HPDE6-E6E7 (cell line): ENCODE data around the gene CISH.
A peak's percentile ranks its signal among the peaks of the same experiment; 100 is the strongest.

ENCODE experiments used
- DNase-seq: peaks from one replicate; pipeline ENCODE4 v3.0.0; 2011; ENCODE audit warnings: missing footprints; ENCODE audit errors: extremely low spot score

The CISH gene, protein sequence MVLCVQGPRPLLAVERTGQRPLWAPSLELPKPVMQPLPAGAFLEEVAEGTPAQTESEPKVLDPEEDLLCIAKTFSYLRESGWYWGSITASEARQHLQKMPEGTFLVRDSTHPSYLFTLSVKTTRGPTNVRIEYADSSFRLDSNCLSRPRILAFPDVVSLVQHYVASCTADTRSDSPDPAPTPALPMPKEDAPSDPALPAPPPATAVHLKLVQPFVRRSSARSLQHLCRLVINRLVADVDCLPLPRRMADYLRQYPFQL

DNA sequence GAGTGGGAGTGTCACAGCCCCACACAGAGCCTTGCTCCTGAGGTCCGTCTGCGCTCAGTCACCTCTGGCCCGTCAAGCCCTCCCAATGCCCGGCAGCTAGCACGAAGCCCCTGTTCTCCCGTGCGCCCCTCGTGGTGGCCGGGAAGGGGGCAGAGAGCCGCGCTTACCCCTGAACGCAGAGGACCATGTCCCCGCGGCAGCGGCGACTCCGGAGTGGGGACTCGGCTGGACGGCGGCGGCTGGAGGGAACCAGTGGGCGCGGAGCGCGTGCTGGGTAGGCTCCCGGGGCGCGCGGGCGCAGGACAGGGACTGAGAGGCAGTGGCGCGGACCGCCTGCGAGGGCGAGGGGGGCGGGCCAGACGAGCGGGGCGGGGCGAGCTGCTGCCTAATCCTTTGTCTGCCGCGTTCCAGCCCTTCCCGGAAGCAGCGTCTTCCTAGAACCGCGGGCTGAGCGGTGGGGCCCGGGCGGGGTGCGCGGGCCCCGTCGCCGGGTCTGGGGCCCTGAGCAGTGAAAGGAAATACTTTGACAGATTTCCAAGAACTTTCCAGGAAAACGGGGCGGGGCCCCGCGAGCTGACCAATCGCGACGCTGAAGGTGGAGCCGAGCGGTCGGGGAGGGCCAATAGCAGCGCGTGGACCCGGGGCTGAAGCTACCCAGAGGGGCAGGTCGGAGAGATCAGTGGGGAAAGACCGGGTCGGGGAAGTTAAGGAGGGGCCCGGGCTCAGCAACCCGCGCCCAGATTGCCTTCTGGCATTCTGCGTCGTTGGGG, at the start of gene CISH:
Gene CISH, minus strand, starts transcription at position 311 of the 770 bp plus-strand sequence. Its CDS starts 124 bp downstream, at position 187.
- peak; percentile 41 for DNase-seq

DNA sequence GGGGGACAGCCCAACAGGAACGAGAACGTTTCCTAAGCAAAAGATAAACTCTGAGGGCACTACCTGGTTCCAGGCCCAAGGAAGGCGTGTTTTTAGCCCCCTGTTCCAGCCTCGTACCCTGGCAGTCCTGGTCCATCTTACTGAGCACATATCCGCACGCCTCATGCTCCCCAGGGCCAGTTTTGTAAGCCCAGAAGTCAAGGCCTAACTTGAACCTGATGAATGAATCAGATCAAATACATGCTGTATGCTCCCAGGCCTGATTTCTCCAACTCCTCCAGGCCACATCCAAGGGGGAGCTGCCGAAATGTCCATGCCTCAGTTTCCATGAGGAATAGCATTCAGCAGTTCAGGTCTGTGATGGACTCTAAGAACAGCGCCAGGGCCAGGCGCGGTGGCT, 48.8 kb upstream of the CISH start:
- DNase-seq = no peak

DNA sequence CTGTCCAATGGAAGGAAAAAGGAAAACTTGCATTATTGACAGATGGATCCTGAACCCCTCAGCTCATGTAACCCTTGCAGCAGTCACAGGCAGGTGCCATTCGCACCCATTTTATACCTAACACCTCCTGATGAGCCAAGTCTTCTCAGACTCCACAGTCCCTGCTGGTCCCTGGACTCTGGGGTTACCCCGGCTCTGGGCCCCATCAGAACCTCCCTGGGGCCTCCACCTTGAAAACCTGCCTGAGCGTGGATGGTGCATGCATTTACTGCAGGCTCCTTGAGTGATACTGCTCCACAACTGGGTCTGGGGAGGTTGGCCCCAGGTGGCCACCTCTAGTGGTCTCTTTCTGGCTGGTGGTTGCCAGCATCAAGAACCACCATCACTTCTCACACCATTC, 47.3 kb upstream of the CISH start:
- no peak for DNase-seq

DNA sequence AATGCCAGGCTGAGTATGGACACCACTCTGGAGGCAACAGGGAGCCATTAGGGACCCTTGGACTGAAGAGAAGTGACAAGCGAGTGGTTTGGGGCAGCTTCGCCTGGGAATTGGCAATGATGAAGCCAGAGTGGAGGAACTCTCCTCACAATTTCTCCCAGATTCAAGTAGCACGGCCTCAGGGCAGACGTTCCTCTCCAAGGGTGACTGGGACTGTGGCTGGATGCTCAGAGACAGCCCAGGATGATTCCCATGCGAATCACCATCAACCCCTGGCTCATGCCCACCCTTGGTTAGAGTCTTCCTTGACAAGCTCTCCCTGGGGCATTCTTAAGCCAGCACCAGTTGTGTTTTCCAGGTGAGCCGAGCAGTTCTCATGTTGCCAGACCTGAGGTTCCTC, 46.8 kb upstream of the CISH start:
- no peak for DNase-seq

DNA sequence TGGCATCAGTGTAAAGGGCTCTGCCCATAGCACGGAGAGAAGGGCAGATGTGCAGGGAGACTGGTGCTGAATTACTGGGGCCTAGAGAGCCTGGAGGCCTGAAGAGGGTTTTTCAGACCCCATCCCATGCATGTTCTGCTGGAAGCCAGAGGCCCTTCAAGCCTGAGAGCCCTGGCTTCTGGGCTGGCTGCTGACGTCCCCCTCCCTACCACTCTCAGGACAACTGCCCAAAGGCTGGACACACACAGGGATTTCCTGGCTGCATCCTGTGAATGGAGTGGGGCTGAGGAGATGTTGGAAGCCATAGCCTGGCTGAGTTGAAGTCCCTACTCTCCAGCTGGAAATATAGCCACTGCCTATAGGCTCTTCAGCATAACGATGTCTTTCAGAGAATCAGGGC, 46.2 kb upstream of the CISH start:
- no peak for DNase-seq

DNA sequence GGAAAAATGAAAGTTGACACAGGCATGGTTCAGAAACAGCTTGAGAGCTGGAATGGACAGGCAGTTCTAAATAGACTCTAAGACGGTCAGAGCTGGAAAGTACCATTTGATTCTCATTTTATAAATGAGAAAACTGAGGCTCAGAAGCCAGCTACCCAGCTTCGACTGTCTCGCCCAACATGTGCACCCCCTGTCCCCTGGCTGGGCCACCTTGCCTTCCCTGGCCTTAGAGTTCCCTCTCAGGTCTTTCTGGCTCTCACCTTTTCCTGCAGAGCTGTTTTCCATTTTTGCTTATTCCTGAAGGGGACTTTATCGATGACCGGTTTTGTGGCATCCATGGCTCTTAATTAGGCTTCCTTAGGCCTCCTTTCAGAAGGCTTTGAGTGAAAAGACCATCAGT, 45.8 kb upstream of the CISH start:
- no peak for DNase-seq

DNA sequence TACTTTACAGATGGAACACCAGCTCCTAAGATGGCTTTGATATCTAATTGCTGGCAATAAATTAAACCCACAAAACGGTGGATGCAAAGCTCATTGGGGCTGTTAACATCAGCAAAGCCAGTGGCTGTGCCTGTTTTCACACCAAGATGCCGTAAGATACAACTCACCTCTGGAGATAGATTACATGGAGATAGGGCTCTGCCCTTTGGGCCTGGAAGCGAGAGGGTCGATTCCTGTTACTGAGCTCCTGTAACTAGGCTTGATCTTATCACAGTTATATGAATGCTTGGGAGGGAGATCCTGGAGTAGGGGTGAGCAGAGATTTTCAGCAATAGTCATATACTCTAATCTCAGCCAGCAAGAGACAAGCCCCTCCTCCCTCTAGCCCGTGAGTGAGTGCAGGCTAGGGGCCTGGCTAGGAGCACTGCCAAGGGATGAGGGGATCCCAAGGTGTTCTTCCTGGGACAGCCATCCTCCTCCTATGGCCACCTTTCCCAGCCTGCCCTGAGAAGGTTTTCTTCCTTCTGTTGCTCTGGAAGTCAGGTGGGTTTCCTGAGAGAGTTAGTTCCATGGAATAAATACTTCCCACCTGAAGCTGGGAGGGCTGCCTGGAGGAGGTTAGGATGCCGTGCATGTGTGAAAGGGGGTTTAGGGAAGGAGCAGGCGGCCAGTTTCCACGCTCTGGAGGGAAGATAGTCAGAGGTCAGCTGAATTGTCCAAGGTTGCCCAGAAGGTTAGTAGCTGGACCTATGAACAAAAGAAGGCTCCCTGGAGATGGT, 45.0 kb upstream of the CISH start:
- no peak for DNase-seq

DNA sequence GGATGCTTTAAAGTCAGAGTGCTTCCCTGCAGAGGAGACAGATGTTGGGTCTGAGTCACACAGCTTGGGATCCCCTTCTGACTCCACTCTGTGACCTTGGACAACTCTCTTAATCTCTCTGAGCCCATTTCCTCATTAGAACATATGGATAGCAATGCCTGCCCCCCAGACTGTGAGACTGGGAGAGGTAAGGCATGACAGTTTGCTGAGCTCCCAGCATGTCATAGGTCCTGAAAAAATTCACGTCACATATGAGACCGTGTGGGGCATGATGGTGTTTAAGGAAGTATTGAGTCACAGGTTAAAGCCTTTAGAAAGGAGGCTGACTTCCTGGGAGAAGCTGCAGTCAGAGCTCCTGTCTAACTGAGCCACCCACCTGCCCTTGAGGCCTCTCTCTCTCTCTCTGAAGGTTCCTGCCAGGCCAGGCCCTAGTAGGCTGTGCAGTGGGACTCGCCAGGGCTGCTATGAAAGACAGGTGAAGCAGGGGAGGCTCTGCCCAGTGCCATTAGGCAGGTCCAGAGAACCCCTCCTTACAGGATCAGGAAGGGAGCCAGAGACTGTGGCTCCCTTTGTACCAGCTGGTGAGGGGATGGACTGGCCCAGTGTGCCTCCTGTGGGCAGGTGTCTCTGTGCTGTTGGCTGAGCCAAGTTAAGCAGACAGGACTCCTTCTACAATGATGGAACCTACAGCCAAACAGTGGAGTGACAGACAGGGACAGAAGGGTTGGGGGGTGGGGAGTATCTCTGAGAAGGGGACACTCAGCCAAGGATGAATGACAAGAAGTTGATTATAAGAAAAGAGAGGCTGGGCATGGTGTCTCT, 43.6 kb upstream of the CISH start:
- no peak for DNase-seq

DNA sequence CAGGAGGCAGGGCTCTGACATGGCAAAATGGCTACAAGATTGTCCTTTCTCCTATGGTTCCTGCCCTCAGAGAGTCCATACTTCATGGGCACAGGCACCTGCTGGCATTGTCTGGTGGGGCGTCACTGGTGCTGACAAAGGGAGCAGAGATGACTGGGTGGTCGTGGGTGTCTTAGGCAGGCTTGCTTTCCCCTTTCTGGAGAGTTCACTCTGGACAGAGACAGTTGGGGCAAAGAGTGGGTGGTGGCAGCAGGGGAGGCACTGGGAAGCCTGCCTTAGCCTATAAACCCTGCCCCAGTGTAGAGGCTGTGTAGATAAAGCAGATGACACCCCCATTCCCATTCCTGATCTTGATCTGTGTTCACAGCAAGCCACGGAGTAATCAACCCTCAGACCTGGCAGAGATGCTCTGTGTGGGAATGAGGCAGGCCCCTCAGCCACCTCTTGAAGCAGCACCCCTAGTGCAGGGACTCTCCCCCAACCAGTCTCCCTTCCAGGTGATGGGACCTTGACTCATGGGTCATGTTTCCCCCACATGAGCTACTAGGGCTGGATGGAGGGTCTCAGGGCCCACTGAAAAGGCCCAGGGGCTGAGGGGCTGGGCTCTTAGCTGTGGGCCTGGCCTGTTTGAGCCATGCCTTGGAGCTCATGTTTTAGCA, 42.5 kb upstream of the CISH start:
- no peak for DNase-seq

DNA sequence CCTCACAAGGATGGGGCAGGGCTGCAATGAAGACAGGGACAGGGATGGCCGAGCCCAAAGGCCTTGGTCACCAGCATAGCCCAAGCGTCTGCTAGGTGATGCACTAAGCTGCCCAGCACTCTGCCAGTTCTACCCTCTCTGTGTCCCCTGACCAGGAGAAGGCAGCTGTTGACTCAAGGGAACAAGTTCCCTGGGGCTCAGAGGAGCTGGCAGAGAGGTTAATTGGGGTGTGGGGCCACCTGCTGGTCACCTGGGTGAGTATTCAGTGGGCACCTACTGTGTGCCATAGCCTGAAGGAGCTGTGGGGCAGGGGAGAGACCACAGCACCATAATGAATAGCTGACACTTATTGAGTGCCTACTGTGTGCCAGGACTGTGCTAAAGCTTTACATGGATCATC, 41.1 kb upstream of the CISH start:
- peak; percentile 7 for DNase-seq

DNA sequence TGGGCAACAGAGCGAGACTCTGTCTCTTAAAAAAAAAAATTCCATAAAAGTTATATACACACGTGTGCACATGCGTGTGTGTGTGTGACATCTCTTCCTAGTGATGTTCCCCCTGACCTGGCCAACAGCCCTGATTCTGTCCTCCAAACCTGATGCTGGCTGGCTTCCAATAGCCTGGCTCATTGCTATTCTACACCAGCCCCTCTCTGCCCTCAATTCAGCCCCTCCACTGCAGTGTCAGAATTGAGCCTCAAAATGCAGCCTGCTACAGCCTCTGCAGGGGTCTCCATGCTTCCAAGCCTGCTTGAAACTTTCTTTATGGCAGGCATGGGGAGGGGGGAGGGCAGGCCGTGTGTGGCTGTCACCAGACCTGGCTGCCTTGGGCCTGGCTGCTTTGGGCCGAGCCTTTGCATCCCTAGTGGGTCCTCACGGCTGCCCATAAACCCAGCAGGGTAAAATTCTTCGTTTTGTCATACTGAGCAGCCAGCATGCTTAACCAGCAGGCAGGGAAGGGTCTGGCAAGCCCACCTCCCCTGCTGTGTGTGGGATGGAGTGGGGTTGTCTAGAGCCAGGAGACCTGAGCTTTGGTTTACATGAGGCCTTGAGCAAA, 40.5 kb upstream of the CISH start:
- DNase-seq = no peak

DNA sequence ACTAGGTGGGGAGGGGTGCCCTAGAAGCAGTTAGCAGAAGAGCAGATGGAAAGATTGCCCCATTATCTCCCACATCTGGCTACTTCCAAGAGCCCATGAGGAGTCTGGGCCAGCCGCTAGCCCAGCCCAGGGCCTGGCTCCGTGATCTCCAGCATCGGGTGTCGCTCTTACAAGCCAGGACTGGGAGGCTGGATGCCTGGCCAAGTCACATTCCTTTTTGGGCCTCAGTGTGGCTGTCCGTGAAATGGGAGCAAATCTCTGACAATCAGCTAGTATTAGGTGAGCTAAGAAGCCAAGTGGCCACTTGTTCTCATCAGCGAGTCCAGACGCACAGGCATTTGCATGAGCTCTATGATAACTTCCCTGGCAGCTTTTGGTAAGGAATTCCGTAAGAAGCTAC, 39.9 kb upstream of the CISH start:
- DNase-seq = no peak

DNA sequence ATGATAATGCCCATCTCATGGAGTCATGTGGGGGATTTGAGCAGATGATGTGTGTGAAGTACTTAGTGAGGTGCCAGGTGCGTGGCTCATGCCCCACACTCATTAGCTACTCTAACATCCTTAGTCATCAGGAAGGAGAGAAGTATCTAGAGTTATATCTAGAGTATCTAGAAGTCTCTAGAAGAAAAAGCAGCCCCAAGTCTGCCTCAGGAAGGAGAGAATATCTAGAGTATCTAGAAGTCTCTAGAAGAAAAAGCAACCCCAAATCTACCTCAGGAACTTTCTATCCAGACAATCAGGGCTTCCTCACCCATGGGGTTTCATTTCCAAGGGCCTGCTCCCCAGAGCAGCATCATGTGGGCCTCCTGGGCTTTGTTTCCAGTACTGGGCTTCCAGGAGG, 38.4 kb upstream of the CISH start:
- DNase-seq = no peak

DNA sequence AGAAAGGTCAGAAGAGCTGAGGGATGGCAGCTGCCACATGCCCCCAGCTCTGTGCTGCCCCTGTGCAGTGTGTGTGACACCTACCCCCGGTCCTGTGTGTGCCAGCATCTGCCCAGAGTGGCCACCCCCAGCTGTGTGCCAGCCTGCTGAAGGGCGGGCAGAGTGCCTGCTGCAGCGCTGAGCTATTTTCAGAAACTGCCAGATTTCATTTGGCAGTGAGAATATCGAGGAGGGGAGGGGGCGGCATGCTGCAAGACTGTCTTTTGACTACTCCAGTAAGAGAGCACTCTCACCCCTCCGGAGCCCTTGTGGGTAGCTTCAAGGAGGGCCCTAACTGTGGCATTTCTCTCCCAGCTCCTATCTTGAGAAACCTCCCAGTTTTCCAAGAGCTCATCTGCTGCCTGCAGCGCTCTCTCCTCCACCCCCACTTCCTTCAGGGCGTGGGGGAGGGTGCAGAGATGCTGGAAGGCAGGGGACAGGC, 37.9 kb upstream of the CISH start:
- no peak for DNase-seq

DNA sequence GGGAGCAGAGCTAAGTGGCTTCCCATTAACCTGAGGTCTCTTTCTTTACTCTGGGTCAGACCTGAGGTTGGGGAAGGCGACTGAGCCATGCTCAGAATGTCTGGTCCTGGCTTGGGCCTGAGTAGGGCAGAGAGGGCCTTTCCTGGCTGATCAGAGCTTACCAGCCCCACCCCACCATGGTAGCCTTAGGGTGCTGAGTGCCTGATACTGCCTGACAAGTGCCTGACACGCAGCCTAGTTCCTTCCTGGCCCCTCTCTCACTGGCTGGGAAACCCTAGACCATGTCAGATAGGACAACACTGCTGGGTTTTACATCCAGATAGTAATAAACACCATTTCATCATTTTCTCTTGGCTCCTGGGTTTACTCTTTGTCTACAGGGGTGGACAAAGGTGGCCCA, 37.4 kb upstream of the CISH start:
- no peak for DNase-seq

DNA sequence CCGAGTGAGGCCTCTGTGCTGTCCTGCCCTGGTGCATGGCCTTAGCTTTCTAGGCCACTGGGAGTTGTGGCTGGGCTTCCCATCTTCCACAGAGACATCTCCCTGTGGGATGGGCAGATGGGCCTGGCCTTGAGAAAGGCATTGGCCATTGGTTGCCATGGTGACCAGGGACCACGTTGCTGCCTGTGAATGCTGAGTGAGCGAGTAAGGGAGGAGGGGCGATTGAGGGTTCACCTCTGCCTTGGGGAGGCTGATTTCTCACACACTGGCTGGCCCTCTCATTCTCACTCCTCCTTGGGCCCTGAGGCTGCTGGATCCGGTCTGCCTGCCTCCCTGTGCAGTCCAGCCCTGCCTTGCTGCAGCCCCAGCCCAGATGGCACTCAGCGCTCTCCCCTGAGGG, 36.7 kb upstream of the CISH start:
- DNase-seq = no peak

DNA sequence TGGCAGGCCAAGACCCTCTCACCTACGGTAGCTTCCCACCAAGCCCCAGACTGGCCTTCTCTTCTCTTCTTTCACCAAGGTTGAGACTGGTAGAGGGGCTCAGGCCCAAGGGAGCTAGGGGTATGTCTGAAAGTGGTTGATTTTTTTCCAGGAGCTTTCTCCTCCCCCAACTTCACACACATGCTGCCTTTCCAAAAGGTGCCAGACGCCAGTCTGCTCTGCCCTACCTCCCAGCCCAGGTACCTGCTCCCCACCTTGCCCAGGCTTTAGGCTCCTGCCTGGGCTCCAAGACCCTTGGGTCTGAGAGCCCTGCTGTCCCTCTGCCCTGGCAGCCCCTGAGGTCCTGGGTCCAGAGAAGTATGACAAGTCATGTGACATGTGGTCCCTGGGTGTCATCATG, 33.8 kb upstream of the CISH start:
- DNase-seq = no peak

DNA sequence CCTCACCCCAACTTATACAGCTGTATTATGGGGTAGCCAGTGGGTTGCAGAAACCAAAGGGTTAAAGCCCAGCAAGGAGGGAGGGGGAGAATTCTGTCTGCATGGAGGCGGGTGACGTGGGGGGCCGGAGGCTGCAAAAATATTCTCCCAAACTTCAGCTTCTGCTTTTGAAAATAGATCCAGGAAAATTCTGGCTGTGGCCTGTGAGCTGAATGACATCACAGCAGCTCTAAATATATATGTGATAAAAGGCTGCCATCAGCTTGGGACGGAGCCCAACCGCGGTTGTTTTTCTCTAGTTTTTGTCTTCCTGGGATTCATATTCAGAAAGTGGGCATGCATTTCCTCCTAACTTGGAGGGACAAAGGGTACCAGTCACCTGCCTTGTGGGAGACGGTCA, 33.0 kb upstream of the CISH start:
- DNase-seq = no peak

DNA sequence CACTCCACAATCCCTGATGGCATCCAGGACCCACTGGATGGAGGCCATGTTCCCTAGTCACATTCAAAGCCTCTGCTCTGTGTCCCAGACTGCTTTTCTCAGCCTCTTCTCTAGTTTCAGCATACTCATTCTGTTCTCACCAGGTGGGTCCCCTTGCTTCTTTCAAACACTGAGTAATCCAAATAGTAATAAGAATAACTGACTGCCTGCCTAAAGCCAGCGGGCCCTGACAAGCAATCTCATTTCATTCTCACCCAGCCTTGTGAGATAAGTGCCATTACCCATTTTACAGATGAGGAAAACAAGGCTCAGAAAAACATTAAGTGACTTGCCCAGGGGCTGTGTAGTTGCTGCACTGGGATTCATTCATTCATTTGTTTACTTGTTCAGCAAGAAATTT, 30.8 kb upstream of the CISH start:
- no peak for DNase-seq

DNA sequence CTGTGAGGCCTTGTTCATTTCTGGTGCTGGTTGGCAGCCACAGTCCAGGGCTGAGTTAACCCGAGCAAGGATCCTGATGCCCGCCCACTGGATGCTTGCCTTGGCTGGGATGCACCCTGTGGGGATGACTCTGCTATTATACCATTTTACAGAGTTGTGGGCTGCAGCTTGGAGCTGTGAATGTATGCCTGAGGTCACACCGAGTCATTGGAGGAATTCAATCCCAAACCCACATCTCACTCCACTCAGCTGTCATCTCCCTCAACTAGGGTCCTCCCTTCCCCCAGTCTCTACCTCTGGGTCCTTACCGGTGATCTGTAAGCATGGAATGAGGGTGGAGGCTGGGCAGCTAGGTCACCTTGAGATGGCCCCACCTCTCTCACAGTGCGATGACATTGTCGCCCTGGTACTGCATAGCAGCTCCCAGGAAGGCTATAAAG, 27.5 kb upstream of the CISH start:
- DNase-seq = no peak

DNA sequence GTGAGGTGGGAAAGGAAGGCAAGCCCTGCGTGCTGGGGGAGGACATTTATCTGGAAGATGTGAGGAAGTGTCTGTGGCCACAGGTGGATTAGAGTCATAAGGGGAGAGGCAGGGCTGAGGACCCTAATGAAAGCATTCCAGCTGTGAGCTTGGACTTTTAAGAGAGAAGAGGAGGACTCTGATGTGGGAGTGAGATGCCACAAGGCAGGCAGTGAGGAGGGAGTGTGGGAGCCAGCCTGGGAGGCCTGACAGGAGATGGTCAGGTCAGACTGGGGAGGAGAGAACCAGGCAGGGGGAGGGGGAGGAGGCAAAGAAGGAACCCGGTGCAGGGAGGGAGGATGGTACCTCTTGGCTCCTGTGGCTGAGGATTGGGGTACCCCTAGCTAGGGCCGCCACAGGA, 26.4 kb upstream of the CISH start:
- DNase-seq = no peak
